CD4-positive, alpha-beta T cell treated with Interleukin-17A for 1 hour (primary cell): Measurements from ENCODE around the gene IWS1.
"Not testable (repeated sequence)": the region's sequence is repeated elsewhere in the genome, so short reads cannot be mapped to it uniquely, and the experiment has no call there.

Experiments used
- DNase-seq: peaks from one replicate; pipeline ENCODE4 v3.0.0-alpha.2; 2020

IWS1 gene

DNA sequence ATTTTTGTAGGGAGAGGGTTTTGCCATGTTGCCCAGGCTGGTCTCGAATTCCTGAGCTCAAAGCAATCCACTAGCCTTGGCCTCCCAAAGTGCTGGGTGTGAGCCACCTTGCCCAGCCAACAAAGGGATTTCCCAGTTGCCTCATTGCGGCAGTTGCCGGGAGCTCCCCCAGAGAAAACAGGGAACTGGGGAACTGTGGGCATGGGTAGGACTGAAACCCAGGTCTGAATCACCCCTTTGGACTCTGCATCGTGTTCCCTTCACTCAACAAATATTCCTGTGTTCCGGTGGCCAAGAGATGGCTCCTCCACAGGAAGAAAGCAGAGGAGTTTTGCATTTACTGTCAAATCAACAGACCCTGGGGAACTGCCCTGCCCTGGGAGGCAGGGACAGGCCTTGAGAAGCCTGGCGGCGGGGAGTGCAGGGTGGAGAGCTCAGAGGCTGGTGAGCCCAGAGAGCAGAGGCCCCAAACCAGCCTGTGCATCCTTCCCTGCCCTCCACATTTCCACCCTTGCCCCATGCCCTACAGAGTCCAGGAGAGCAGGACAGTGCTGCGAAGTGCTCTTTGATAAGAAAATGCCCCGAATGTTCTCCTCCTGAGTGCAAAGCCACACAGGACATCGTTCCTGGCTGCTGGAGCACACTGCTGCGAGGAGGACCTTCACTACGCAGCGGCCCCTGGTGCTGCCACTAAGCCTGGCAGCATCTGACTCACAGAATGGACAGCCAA lies 34.1 kb upstream of the IWS1 start:
- DNase-seq: no peak

DNA sequence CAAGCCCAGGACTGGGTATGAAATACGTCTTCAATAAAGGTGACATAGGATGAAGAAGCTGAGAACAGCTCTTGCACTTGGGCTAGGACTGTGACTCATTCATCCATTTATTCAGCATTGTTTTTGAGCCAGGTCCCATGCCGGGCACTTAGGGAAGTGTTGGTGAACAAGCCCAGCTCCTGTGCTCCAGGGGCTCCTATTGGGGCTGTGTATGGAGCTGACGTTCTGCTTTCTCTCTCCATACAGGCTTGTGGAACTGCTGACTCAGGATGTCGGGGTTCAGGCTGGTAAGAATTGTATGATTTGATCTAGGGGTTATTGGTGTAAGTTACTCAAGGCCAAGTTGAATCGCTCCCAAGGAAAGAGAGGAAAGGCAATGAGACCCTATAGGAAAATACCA lies 33.2 kb upstream of the IWS1 start:
- no peak for DNase-seq

DNA sequence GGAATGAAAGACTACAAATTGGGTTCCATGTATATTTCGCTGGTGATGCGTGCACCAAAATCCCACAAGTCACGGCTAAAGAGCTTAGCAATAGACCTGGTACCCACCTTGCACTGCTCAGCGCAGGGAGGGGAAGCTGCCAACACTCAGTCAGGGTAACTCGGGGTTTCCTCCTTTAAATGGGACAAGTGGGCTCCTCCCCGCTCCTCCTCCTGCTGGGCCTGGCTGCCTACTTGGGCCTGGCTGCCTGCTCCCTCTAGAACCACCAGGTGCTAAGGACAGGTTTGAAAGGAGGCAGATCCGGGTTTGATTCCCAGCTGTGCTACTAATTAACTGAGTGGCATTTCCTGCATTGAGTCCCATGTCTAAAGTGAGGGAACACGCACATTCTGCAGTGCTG lies 32.6 kb upstream of the IWS1 start:
- no peak for DNase-seq

DNA sequence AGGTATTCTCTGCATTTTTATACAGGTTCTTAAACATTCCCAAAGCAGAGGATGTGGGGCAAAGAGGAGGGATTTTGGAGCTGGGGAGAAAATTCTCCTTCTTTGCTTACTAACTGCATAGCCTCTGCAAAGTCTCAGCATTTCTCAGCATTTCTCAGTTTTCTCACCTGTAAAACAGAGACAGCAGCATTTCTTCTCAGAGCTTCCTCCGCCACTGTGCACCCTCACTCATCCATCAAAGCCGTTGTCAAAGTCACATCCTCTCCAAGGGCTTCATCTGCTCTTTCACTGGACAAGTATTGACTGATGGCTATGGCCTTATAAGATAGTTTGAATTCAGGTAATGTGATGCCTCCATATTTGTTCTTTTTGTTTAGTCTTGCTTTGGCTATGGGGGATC lies 26.6 kb upstream of the IWS1 start:
- no peak for DNase-seq

DNA sequence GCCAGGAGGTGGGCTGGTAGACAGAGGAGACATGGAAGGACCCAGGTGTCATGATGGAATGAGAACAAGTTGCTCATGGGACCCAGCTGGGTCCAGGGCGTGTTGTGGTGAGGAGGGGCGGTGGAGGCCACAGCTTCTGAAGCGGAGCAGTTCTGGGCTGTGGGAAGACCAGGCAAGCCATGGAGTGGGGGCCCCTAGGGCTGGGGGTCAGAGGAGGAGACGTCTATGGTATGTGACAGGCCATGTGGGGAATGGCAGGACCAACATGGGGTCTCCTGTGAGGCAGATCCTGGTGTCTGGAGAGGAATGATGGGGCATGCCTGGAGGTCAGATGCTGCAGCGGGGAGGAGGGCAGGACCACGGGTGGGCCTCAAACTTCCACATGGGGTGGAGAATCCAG lies 26.0 kb upstream of the IWS1 start:
- DNase-seq: no peak

DNA sequence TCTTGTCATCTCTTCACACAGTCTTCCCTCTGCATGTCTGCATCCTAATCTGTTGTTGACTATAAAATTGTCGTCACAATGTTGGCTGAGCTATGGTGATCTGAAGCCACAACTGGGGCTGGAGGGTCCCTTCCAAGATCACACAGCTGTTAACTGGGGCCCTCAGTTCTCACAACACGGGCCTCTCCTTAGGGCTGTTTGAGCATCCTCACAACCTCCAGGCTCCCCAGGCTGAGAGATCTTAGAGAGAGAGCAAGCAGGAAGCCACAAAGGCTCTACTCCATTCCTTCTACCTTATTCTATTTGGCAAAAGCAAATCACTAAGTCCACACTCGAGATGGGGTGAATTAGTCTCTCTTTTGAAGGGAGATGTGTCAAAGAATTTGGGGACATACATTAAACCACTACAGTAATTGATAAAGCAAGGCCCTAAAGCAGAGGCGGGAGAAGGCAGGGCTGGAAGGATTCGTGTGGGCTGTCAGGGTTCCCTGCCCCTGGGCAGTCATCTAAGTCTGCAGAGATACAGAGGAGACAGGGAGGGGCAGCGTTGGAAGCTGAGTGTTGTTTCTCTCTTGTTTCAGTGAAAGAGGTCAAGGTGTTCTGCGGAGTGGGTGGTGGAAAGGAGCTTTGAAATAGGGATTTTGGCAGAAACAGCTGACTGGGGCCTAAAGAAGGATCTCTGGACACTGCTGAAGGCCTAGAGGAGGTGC lies 25.1 kb upstream of the IWS1 start:
- DNase-seq: no peak

DNA sequence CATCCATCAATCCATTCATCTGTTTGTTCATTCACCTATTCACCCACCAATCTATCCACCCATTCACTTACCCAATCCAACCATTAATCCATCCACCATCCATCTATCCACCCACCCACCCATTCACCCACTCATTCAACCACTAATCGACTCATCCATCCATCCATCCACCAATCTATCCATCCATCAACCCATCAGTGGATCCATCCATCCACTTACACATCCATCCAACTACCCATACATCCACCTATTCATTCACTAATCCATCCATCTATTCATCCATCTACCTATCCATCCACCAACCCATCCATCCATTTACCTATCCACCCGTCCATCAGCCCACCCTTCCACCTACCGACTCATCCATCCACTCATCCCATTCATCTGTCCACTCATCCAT lies 20.5 kb upstream of the IWS1 start:
- DNase-seq: no peak

DNA sequence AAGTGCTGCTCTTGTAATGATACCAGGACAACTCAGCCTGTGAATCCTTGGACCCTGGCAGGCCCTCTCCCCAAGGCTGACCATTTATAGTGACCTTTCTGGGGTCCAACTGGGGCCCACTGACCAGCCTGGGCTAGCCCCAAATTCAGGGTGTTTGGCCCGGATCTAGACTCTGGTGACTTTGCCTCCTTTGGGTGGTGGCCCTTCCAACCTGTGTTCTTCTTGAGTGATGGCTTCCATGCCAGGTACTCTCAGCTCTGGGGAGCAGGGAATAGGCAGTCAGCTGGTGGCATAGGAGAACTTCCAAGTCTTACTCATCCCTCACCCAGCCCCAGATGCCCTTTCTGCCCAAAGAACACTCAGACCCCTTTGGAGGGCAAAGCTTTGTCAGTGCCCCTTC lies 19.5 kb upstream of the IWS1 start:
- no peak for DNase-seq

DNA sequence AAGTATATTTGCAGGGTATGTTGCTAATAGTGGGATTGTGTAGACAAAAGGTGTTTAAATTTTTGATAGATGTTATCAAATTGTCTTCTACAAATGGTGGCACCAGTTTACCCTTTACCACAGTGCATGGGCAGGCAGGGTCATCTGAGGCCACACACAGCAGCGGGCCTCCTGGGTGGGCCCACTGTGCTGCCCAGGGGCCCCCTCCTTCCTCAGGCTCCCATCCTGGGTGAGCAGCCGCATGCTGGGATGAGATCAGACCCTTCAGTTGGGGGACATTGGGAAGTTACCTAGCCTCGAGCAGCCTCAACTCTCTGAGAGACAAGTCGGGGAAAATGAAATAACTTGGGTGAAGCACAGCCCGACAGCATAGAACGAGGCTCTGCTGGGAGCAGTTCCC lies 18.9 kb upstream of the IWS1 start:
- no peak for DNase-seq

DNA sequence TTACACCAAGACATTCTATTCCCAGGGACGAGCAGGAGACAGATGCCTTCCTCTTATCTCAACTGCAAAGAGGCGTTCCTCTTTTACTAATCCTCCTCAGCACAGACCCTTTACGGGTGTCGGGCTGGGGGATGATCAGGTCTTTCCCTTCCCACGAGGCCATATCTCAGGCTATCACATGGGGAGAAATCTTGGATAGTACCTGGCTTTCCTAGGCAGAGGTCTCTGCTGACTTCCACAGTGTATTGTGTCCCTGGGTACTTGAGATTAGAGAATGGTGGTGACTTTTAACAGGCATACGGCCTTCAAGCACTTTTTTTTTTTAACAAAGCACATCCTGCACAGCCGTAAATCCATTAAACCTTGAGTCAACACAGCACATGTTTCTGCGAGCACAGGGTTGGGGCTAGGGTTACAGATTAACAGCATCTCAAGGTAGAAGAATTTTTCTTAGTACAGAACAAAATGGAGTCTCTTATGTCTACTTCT lies 16.8 kb upstream of the IWS1 start:
- not testable (repeated sequence) for DNase-seq

DNA sequence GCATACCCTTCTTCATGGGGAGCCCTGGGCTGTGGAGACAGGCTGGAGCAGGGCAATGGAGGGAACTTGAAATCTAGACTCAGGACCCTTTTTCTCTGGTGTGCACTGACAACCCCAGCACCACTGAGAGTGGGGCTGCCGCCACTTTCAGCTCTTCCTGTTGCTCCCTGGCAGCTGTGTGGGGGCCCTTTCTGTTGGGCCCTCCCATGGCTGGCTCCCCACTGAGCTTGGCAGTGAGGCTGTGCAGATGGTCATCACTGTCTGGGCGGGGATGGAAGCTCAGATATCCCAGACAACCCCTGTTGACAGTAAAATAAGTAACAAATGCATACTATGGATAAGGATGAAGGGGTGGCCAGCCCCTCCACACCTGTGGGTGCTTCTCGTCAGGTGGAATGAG lies 15.9 kb upstream of the IWS1 start:
- no peak for DNase-seq

DNA sequence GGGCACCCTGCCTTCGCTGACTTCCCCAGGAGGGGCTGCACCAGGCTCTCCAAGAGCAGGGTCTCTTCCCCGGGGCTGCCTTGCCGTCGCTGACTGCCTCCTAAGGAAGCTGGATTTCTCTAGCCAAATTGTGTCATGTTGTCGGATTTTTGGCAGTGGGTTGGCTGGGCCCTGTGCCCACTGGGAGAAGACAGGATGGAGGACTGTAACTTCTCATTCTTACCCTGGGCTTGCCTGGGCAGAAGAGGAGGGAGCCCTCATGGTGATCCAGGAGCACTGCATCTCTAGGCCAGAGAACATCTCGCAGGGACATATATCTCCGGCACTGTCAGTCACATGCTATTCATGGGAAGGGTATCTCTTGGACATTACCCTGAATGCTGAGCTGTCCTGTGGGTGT lies 15.5 kb upstream of the IWS1 start:
- DNase-seq: no peak

DNA sequence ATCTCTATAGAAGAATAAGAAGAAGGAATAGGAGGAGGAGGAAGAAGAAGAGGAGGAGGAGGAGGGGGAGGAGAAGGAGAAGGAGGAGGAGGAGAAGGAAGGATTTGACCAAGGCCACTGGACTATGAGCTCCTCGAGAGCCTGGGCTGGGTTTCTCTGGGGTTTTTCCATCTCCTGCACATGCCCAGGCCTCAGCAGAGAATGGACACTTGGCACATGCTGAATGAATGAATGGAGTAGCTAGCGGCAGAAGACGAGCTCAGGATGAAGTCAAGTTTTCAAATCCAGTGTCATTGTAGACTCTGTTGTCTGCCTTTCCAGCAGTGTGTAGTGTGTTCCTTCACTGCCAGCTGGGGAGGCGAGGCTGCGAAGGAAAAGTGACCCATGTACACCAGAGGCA lies 11.4 kb upstream of the IWS1 start:
- DNase-seq: no peak

DNA sequence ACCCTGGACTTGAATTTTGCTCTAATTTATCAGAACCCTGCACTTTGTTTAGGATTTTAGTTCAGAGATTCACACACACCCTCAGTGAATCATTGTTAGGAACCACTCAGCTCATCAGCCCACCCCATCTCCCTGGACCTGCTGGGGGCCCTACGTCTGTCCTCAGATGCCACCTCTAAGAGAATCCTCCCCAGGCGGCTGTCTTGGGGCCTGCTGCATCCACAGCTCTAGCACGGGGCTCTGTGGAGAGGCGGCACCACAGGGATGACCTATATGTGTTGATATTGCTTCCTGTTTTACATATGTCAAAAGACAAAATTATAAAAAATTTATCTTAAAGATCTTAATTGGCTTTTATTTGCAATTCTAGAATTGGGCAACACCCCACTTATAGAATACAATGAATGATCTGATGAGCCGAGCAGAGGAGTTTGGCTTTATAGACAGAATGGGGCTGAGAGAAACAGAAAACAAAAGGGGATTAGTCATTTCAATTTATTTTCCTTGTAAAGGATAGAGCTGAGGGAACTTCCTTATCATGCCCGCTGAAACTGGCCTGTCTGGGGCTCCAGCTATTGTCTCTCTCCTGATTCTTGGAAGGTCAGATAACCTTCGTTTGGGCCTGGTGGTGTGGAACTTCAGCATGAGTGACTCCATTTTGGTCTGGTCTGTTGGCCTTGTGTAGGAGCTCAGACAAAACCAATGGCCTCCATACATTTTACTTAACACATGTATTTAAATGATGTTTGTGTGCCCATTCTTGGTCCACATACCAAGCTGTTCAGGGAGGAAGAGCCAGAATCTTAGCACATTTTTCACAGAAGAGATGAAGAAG lies 10.6 kb upstream of the IWS1 start:
- no peak for DNase-seq

DNA sequence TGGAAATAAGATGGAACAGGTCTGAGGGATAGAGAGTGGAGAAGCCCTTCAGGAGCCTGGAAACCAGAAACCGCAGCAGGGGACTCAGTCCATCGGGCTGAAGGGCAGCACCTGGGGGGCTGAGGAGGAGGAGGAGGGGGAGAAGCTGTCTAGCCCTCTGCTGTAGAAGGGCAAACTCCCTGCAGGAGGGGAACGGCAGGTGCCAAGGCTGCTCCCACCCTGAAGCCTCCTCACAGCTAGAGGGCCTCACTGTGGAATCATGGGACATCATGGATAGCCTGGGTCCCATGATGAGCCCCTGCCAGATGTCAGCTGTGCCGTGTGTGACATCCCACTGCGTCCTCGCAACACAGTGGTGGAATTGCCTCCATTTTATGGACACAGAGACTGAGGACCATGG lies 9.6 kb upstream of the IWS1 start:
- no peak for DNase-seq

DNA sequence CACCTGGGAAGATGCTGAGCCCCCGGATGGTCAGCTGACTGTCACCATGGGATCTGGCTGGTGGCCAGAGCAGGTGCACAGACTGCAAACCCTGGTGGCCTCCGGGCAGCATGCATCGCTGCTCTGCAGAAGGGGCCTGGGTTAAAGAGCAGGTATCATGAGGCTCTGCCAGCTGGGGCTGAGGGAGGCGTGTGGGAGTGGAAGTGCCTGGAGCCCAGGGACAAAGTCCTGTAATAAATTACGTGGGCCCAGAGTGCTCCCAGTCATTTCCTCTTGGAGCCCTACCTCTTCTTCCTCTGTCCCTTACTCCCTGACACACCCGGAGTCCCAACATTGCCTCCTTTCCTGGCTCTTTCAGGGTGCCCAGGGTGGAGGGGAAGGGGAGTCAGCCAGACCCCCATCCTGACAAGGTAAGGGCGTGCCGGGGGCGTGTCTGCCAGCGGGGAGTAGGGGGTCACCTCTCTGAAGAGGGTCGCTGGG lies 9.2 kb upstream of the IWS1 start, which contains the start of gene MYO7B:
MYO7B (plus strand) TSS at position 262 of the 480 bp plus-strand sequence. CDS start 24,040 bp downstream, outside the sequence.
- no peak for DNase-seq

DNA sequence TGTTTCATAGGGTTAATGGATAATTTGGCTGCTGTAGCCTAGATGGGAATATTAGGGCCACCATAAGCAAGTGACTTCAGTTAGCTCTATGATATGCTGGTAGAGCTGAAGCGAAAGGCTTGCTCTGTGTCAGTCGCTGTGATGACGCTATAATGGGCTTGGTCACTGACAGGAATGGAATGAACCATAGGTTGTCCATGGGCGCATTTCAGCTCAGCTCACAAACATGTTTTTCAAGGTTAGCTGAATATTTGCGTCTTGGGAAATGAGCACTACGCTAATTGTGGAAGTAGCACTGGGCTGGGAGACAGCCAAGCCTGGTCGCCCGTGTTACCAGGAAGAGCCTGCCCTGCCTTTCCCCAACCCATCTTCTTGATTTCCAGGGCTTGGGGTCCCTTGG lies 6.0 kb upstream of the IWS1 start:
- no peak for DNase-seq

DNA sequence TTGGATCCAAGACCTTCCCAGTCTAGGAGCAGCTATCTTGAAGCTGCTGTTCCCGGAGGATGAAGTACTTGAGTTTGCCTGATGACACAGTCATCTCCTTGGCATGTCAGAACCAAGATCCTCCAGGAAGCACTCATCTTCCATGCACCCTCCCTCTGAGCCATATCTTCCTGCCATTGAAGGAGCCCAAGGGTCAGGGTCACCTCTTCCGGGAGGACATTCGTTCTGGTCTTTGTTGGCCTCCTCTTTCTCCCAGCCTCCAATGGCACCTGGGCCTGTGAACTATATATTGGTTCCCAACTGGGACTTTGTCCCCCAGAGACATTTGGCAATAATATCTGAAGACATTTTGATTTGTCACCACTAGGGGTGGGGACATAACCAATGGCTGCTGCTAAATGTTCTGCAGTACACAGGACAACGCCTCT lies 4.9 kb upstream of the IWS1 start:
- DNase-seq: no peak

DNA sequence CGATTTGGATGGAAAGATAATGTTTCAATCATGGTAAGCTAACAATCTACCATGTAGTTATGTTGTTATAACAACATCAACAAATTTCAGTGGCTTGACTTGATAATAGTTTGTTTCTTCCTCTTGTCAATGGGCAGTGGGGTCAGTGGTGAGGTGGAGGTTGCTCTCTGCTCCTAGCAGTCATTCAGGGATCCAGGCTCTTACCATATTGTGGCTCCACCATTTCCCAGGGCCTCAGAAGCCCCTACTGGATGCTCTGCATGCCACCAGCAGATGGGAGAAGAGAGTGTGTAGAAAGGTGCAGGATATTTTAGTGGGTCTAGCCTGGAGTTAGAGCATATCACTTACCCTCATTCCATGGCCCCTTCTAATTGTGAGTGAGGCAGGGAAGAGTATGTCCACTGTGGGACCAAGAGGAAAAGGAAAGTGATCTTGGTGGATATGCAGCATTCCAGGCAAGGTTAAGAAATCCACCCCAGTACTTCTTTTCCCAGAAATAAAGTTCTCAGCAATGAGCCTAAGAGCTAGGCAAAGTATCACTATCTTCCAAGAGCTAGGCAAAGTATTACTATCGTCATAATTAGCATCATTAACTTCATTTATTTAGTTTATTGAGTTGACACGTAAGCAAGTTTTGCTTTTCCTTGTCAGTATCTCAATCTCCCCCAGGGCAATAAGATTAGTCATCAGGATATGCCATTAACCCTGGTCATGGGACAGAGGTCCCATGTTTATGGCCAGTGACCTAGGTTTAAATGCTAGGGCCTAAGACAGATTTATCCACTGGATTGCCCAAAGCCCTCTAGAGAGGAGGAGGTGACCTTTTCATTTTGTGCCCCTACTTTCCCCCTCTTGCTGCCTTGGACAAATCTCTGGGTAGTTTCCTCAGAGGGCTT lies 4.2 kb upstream of the IWS1 start:
- no peak for DNase-seq

DNA sequence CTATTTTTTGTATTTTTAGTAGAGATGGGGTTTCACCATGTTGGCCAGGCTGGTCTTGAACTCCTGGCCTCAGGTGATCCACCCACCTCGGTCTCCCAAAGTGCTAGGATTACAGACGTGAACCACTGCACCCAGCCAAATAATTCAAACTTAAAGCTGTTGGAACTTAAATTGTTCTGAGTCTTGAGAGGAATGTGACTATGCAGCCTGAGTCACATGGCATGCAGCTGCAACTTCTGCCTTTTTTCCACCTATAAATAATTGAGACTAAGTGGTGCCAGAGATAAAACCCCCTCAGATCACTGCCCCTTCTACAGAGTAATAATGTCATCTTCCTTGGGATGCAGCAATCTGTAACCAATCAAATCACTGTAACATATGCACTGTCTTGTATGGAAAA lies 3.1 kb upstream of the IWS1 start:
- not testable (repeated sequence) for DNase-seq

DNA sequence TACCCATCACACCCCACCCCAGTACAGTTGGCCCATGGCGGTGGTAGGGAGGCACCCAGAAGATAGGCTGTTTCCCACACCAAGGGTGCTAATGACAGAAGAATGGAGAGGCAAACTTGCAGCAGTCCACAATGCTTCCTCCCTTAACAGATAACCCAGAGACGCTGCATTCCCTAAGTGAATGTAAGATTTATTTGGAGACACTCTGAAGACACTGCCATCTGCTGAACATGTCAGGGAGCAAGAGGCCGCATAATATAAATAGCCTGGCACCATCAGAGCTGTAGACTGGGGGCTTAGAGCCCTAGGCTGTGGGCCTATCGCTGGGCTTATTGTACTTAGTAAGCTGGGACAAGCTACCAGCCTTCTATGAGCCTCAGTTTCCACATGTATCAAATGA lies 2.2 kb upstream of the IWS1 start:
- no peak for DNase-seq
